ENCODE measurements around the gene RHBDF2.

- TF ChIP-seq, protein P1, sequence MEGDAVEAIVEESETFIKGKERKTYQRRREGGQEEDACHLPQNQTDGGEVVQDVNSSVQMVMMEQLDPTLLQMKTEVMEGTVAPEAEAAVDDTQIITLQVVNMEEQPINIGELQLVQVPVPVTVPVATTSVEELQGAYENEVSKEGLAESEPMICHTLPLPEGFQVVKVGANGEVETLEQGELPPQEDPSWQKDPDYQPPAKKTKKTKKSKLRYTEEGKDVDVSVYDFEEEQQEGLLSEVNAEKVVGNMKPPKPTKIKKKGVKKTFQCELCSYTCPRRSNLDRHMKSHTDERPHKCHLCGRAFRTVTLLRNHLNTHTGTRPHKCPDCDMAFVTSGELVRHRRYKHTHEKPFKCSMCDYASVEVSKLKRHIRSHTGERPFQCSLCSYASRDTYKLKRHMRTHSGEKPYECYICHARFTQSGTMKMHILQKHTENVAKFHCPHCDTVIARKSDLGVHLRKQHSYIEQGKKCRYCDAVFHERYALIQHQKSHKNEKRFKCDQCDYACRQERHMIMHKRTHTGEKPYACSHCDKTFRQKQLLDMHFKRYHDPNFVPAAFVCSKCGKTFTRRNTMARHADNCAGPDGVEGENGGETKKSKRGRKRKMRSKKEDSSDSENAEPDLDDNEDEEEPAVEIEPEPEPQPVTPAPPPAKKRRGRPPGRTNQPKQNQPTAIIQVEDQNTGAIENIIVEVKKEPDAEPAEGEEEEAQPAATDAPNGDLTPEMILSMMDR (IDR thresholded peaks at IDR 0.05): no peak
- TF ChIP-seq POLR2A (IDR thresholded peaks at IDR 0.05): no peak
- TF ChIP-seq EP300 (IDR thresholded peaks at IDR 0.05): no peak
Measured at GRCh38 chr17:76538941-76539570, 37.8 kb upstream of the RHBDF2 start.
